ENCODE measurements around the gene PFDN4. TPM values are rescaled to one million over a fixed set of nuclear protein-coding genes. Genes with fewer than 3 reads are reported as not detected.

Gene PFDN4
- total and polyA plus RNA-seq, 4 donors, result 19.8 to 120 (median 45.4) TPM

Other genes starting within 250 kb of the PFDN4 start
- gene BCAS1, start 137.5 kb upstream of the PFDN4 start, total RNA-seq, result 1 to 10 TPM; 1.1 to 2.5 TPM
- 1 to 10 TPM in 1 of 2 donors, under 1 TPM in 1; 0.51 to 8.9 TPM for gene BCAS1, start 137.5 kb upstream of the PFDN4 start, polyA plus RNA-seq
- not detected for gene CYP24A1, start 34.1 kb upstream of the PFDN4 start, total RNA-seq
- not detected for gene CYP24A1, start 34.1 kb upstream of the PFDN4 start, polyA plus RNA-seq